ENCODE data around the gene GATA2. TPM values are rescaled to one million over a fixed set of nuclear protein-coding genes. Genes with fewer than 3 reads are reported as not detected.

Gene GATA2
- polyA plus RNA-seq, 5 donors = 7.9 to 14.6 (median 11.0) TPM

DNA sequence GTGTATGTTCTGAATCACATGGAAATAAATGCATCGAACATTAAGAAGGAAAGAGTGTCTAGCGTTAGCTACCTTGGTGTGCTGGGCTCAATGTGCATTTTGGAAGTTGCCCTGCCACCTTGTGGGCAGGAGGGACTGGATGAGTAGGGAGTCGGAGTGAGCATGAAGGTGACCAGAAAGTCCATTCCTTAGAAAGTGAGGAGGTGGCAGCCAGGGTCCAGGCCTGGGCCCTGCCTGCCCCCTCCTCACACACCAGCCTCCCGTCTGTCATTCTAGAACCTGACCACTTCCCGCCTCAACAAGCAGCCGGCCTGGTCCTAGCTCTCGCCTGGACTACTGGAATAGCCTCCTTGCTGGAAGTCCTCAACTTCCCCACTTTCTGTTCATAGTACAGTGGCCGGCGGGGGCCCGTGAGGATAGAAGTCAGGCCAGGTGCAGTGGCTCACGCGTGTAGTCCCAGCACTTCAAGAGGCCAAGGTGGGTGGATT lies 10.2 kb upstream of the GATA2 start:
- DNase-seq = no peak

DNA sequence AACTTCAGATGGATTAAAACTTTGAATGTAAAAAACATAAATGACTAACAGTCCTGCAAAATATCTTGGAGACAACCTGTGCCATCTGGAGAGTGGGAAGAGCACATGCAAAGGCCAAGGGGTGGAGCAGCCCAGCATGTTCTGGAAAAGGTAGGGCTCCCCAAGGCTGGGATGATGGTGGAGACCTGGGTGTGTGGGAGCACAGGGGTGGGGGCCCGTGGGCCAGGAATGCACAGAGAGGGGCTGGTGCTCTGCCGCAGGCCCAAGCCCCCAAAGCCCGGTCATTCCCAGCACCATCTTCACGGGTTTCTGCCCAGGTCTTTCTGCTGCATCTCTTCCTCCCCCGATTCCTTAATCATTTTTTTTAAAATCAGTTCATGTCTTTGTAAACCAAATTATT lies 9.7 kb upstream of the GATA2 start:
- no peak for DNase-seq

DNA sequence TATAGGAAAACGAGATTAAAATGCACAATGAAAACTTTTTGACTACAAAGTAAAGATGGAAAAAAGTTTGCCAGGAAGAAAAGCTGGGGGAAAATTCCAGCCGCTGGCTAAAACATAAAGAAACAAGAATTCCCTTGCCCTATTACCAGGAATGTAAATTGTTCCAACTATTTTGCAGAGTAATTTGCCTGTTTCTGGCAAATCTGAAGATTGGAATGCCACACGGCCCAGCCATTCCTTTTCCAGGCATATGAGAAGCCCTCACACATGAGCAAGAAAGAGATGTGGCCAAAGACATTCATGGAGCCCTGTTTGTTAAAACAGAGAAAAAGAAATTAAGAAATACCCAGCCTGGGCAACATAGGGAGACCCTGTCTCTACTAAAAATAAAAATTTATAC lies 8.4 kb upstream of the GATA2 start:
- DNase-seq = no peak

DNA sequence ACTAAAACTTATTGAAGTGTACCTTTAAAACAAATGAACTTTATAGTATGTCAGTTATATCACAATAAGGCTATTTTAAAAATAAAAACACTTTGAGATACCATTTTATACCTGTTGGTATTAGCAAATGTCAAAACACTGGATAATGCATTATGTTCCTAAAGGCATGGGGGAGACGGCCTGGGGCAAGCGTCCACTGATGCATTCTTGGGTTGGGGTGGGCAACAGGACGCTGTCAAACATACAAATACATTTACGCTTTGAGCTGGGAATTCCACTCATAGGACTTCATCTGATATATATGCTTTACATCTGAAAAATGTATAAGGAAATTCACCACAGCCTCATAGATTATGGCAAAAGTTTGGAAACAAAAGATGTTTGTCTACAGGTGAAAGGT lies 7.6 kb upstream of the GATA2 start:
- no peak for DNase-seq

DNA sequence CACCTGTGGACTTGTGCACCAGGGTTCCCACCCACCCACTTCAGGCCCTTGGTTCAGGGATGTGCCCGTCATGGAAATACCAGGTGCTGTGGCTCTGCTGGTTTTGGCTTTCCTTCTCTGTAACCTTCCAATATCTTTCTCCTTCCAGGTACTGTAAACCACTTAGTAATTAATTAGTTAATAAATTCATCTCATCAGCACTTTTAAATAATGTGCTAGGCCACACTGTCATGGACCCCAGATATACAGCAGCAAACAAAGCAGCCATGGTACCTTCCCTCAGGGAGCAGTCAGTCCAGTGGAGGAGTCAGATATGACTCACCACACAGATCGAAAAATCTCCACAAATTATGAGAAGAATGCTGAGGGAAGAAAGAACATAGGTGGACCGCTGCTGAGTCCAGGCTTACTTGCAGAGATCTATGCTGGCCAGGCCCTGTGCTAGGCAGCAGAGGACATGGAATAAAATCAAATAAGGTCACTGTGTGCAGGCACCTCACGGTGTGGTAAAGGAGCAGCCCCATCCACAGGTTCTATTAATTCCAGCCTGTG lies 6.8 kb upstream of the GATA2 start:
- no peak for DNase-seq

DNA sequence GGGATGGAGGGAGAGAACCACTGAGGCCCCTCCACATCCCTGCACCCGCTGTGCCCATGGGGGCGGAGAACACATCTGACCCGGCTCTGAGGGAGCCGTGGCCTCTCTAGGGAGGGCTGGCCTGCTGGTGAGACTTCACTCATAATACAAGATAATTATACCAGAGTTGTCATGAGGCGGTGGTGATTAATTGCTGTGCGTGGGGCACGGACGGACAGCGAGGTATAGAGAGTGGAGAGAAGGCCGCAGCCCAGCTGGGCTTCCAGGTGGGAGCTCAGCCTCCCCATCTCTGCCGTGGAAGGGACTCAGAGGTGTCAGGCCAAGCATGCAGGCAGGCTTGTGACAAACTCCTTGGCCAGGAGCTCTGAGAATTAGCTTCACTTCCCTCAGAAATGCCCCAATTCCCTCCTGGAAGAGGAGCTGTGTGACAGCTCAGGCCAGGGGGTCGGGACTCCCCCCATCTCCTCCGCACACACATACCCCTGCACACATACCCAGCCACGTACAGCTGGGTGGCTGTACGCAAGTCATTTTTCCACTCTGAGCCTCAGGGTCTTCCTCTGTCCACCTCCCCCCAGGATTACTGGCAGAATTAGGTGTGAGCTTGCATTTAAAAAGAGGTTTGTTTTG lies 6.0 kb upstream of the GATA2 start:
- no peak for DNase-seq

DNA sequence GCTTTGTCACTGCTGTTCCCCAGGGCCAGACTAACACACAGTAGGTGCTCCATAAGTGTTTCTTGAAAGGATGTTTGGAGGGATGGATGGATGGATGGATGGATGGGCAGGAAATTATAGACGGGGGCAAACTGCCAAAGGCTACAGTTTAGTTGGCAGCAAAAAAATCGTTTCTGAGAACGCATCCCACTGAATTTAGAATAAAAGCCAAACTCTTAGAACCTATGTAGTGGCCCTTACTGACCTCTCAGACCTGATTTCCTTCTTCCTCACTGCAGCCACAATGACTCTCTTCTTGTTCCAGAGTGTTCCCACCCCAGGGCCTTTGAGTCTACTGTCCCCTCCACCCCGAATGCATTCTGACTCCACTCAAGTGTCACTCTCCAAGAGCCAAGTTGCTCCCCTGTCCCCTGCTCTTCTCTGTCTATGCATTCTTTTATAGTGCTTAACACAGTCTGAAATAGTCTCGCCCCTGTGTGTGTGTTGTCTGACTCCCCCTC lies 5.2 kb upstream of the GATA2 start:
- no peak for DNase-seq

DNA sequence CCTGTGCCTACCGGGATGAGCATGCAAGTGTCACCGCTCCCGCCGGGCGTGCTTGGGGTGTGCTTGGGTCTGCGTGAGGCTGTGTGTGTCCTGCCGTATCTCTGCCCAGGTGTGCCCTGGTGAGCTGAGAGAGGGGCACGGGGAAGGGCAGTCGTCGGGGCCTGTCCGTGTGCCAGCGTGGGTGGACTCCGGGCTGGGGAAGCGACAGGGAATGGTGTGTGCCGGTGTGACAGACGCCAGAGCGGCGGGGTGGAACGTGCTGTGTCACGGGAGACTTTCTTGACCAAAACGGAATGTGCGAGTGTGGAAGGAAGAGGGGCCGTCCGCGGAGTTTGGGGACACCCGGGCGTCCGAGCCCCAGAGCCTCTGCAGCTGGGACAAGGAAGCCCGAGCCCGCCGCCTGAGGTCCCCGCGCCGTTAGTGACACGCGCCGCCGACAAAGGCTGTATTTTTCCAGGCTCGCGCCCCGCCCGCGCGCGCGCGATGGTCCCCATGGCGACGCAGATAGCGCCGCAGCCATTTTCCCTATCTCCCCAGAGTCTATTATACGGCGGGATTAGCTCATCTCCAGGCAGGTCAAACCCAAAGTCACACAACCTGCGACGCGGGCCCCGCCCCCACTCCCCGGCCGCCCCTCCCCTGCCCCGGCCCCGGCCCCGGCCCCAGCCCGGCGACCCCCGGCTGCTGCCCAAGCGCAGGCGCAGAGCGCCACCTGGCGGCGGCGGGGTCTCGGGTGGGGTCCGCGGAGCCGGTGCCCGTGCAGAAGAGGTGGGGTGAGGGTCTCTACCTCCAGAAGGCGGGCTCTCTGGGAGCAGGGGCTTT lies 4.5 kb upstream of the GATA2 start:
- DNase-seq = peak; percentile 58 to 59

DNA sequence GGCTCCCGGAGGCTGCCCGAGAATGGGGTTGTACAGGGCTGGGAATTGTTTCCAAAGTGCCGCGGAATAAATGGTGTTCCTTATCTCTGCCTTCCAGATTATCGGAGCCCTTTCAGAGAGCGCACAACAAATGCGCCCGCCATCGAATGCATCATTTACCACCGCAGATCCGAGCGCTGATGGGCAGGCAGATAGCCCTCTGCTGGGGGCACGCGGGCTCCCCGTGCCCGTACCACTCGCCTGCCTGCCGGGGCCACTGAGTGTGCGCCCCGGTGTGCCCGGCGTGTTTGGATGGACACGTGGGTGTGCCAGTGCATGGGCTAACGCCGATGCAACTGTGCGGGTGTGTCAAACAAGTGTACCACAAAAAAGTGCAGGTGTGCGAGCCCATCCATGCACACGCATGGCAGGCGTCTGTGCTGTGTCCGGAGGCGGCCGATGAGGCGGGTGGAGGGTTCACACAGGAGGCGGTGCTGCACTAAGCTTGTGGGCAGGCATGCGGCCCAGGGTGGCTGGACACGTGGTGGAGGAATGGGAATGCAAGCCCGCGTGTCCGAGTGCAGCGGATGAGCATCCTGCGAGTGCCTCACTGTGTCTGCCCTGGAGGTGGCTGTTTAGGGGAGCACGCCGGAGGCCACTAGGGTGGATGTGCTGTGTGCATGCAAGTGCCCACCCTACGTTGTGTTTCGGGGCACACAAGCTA lies 3.8 kb upstream of the GATA2 start:
- DNase-seq = no peak

DNA sequence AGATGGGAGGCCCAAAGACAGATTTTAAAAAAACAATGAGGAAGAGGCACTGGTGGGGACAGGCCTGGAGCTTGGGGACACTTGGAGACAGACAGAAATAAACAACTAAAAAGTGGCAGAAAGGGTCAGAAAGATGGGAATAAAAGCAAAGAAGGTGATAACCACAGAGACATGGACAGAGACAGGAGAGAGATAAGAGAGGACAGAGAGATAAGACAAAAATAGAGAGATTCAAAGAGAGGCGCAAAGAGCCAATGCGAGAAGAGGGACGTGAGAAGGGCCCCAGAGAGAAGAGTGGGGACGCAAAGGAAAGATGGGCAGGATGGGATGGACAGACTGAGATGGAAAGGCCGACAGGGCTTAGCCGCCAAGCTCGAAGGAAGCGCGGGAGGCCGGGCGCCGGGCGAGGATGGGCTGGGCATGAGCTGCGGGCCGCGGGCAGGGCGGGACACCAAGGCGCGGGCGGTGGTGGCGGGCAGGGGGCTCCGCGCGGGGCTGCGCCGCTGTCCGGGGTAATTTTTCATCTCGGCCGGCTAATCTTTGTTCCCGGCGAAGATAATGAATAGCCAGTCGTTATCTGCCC lies 3.1 kb upstream of the GATA2 start:
- DNase-seq = no peak

DNA sequence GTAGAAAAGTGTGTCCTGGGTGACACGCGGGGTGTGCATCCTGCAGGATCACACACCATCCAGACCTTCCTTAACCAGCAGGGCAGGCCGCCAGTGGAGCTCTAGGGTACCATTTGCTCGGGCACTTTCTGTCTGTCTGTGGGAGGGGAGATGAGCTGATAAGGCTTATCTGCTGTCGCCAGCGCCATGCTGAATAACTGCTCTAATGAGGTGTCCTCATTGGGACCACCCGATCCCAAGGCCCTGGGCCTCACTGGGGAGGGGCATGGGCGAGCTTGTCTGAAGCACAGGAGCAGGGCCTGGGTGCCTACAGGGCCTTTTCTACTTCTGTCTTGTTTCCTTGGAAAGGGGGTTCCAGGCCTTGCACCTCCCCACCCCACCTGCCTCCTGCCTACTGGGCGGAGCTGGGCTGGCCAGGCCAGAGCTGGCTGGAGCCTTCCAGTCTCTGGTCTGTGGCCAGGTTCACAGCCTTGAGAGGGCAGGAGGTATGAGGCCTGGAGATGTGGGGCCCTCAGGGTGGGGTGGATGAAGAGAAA lies 2.5 kb upstream of the GATA2 start:
- DNase-seq = no peak

DNA sequence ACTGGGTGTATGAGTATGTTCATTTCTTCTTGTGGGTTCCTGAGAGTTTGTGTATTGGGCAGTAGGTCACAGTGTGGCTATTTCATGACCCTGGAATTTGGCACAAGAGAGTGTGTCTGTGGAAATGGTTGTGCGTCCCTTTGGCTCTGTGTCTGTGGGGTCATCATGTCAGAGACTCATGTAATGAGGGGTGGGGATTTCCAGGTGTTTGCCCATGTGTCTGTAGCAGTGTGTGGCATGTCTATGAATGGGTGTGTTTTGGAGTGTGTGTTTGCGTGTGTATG lies 1.3 kb upstream of the GATA2 start:
- no peak for DNase-seq

DNA sequence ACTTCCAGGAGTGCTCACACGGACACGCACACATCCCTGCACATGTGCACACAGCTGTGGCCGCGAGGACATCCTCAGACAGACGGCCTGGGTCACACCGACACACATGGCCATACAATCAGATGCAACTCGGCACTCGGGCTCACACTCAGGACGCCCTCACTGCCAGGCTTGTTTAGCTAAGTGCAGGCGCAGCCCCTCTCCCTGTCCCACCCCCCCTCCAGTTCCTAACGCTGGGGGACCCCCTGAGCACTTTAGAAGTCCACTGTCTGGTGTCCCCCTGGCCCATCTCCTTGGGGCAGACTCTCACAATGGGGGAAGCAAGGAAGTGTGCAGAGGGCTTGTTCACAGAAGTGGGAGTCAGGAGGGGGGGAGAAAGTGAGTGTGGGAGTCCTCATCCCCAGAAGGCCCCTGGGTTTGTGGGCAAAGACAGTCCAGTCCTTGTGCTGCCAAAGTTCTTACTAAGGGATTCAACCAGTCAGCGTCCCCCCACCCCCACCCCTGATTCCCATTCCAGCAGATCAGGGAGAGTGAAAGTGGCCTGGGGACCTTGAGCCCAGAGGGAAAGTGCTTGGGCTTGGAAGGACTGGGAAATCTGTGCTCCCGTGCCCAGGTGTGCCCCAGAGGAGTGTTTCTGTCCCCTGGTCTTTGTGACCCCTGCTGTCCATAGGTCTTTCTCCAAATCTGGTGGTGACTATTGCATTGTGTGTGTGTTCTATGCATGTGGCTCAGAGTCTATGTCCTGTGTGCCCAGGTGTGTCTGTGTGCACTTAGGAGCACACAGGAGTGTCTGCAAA lies 767 bp upstream of the GATA2 start:
- DNase-seq = no peak

DNA sequence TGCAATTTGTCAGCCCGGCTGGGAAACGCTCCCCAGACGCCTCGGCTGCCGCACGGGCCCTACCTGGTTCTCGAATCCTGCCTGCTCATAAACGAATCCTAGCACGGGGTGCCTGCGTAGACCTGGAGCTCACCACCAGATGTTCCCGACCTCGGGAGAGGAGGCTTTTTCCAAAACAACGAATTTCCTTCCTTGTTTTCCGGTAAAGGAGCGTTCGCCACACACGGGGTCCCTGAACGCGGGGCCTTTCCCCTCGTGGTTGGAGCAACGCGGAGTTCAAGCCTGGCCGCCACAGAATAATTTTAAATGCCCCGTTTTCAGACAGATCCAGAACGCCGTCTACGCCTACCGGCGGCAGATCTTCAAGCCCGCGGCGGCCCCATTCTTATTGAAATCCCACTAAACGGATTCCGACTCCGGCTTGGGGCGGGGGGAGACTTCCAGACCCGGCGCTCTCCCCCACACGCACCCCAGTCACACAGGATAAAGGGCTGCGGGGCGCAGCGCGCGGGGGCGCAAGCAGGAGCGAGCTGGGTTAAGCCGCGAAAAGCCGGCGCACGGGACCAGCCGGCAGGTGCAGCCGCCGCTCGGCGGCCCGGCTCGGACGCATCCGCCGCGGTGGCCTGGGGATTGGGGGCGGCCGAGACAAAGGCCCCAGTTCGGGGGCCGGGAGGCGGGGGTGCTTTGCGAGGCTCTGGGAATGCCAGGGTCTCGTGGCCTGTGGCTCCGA lies 895 bp downstream of the GATA2 start:
- DNase-seq = peak; percentile 47 to 48

DNA sequence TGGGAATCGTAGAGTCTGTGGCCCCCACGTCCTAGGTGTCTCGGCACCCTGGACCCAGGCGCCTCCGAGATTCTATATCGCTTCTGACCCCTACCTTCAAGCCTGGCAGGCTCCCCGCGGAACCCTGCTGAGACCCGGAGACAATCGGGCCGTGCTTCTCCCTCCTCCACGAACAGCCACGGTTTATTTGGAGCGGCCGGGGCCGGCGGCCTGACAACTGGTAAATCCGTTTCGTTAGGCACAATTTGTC lies 1.4 kb downstream of the GATA2 start:
- DNase-seq = no peak

DNA sequence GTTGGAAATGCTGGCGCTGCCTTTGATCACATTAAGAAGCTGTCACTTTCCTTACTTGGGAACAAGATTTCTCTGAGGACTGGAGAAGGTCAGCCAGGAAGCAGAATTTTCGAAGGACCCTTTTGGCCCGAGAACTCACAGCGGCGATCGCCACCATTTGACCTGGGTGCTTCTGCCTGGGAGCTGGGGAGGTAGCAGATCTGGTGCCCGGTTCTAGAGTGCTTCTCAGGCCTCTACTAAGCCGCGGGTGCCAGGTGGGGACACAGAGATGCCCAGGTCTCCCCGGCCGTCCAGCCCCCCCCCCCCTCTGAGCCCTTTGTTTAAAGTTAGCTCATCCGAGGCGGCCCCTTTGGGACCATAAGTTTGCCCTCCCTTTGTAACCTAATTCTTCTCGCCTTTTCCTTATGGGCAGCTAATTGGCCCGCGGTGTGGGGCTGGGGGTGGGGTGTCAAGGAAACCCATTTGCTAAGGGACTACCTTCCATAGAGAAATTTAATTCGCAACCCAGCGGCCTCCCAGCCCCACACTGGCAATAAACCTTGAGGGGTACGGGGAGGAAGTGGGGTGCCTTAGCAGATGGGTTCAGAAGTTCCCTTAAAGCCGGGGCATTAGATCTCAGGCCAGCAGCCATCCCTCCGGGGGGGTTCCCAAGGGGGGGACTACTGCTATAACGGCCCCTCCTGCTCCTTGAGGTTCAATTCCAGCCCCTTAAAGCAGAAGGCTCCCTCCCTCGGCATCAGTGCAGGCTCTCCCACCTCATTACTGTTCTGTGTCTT lies 1.9 kb downstream of the GATA2 start:
- DNase-seq = no peak

DNA sequence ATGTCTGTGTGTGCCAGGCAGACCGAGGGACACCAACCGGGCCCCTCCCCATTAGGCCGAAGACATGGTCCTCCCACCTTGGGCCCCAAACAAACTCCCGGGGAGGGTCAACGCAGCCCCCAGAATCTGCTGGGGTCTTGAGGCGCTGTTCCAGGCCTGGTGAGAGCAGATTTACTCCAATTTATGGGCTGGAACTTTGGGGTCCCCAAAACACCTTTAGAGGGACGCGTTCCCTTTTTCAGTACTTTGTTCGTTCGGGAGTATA lies 2.4 kb downstream of the GATA2 start:
- peak in 1 of 2 donors; percentile 15 for DNase-seq

DNA sequence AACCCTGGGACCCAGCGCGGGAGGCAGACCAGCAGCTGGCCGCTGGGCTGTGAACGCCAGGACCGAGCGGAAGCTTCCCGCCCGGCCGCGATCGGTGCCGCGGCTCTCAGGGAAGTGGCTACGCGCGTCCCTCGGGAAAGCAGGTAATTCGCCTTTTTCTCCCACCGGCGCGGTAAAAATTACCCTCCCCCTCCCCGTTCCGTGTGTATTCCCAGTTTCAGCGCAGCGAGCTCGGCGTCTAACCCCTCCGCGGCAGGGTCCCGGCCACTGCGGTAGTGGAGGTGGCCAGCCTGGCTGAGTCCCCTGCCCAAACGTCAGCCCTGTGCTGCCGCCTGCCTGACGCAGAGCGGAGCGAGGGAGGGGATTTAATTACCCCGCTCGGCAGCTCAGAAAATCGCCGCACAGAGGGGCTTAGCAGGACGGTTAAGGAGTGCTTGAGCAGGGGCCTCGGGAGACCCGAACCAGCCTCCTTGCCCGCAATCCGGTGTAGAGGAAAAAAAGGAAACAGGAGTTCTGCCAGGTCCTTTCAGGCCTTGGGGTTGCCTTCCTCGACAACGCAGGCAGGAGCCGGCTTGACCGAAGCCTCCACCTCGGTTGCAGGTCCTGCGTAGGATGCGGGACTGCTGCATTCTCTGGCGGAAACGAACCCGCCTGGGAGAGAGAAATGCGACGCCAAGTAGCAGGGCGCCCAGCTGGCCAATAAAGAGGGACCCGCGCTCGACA lies 2.9 kb downstream of the GATA2 start:
- peak in 1 of 2 donors; percentile 35 for DNase-seq

DNA sequence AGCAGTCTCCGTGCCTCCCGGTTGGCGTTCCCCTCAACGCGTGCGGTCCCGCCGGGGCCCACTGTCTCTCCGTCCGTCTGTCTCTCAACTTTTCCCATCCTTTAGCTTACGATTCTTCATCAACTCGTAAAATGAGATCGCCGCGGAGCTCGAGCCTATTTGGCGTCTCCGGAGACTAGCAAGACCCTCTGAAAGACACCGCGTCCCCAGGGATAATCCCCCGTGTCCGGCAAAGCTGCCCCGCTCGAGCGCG lies 3.4 kb downstream of the GATA2 start:
- peak in 1 of 2 donors; percentile 23 for DNase-seq
